Stimulated activated naive CD4-positive, alpha-beta T cell treated with Interleukin-2 at 50 U/mL for 16 hours (primary cell): Measurements from ENCODE around the gene BTD.

ENCODE experiments used
- DNase-seq: peaks from one replicate; lab custom pipeline; 2025; lab: John Stamatoyannopoulos, UW

The BTD gene

DNA sequence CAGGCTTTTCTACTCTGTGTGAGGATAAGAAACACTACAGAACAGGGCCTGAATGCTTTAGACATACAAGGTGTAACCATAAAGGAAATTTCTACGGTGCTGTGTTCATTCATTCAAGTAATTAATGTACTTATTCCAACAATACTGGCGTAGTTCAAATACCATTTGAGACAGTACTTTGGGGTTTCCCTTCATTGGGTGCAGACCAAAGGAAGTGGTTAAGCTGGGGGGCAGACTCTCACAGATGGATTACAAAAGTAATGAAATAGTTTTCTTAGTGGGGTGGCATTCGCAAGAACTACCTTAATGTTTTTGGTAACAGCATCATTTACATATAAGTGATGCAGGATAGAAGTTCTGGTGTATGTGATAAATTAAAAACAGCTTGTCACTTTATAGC, 65.9 kb downstream of the BTD start:
- DNase-seq: peak; percentile 5

DNA sequence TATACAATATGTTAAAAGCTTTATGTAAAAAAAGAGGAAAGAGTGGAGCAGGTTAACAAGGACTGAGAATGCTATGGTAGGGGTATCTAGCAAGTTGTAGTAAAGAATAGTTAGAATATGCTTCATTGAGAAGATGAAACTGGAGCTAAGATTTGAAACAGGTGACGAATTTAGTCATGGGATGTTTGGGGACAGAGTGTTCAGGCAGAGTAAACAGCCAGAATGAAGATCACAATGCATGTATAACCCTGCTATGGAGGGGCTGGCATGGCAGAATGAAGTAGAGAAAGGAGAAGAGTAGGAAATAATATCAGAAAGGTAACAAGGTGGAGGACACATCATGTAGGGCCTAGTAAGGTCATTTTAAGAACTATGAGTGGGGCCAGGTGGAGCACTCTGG, 72.0 kb downstream of the BTD start:
- DNase-seq: no peak

DNA sequence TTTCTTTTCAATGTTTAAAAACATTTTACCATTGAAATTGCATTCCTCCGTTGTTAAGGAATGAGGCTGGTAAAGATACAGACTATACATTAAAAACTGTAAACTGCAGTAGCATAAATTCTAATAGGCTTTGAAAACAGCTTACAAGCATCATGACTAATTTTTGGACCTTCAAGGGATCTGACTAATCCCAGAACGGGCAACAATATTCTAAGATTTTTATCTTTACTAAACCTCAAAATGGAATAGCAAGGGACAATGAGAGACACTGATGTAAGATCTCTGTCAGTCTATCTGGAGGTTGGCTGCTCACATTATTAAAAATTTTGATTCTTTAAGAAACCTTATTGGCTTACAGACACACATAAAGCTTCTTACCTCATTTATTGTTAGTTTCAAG, 74.7 kb downstream of the BTD start:
- no peak for DNase-seq

DNA sequence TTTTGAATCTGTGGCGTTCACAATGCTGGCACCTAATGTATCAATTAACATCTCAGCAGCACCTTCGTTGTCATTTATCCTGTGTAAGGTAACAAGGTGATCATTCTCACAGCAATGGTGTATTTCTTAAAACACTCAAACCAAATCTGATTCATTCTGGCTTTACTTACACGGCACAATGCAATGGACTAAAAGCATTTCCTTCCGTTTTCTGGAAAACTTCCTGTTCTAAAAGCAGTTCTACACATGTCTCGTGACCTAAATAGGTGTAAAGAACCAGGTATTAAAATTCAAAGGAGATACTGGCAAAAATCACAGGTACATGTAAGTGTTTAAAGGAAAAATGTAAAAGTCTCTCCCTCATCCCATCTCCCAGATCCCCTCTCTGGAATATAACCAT, 77.8 kb downstream of the BTD start:
- no peak for DNase-seq

DNA sequence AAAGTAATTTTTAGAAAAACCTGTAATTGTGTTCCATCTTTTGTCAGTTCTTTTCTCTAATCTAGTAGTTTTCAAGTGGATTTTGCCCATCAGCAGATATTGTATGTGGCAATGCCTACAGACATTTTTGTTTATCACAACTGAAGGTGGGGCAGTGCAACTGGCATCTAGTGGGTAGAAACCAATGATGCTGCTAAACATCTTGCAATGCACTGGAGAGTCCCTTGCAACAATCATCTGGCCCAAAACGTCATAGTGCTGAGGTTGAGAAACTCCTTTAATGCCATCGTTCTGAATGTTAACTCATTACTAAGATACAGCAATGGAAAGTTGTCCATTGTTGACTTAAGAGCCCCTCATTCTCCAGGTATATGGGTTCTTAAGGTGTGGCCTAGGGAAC, 80.1 kb downstream of the BTD start:
- DNase-seq: no peak

DNA sequence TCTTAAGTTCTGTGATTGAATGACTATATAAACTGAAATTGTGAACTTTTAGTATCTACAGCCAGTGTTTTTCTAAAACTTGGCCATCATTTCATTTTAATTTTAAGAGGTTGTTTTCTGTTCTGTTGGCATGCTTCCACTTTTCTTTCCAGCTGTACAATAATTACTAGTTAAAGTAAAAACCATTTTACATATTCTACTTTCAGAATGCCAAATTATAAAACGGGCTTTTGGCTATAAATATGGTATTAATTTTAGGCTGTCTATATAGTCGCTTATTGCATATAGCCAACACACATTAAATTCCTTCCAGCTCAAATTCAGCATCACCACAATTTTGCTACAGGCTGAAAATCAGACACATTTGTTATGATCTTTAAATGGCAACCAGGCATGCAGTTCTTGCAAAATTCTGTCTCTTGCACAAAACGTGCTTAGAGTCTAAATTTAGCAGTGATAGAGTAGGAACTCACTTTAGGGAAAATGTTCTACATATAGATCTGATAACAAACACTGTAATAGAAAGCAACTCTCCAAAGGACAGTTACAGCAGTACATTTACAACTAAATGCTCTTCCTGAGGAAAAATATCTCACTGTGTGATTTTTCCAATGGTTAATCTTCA, 81.1 kb downstream of the BTD start:
- no peak for DNase-seq

DNA sequence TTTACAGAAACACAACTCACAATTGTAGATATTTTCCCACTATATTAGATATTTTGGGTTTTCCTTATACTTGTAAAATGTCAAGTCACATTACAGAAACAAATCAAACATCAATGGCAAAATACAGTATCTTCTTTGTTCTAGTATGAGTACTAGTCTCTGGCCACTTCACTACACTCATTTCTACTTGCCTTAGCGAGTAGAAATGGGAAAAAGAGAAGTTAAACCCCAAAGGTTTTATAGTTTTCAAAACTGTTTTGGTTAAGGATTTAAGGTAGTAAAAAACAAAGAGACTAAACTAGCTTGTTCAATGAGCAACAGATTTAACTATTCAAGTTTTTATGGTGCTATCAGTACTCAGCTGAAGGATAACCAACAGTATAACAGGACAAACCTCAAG, 81.7 kb downstream of the BTD start:
- no peak for DNase-seq

DNA sequence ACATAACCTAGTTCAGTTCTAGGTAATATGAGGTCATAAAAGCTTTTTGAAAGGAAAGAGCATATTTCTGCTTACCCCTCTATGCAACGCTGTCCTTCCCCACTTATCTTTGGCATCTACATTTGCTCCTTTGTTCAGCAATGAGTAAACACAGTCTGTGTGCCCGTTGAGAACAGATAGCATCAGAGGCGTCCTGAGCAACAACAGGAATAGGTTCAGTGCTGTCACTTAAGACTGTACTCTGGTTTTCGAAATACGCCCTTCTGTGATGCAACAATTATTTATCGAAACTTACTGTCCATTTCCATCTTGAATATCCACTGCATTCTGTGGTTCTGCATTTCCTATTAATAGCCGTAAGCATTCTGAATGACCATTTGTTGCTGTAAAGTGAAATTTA, 84.4 kb downstream of the BTD start:
- DNase-seq: no peak

DNA sequence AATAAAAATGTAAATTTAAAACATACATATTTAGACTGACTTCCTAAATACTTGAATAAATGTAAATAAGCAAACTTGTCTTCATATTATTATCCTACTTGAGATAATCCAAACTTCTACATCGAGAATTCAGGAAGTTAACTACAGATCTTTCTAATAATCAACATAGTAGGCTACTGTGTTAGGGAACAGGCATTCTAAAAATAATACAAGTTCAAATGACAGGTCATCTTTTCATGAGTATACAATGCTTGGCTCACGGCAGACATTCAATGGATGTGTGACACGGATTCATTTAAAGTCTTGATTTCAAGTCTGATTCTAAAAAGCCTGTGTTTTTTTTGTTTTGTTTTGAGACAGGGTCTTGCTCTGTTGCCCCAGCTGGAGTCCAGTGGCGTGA, 88.7 kb downstream of the BTD start:
- no peak for DNase-seq

DNA sequence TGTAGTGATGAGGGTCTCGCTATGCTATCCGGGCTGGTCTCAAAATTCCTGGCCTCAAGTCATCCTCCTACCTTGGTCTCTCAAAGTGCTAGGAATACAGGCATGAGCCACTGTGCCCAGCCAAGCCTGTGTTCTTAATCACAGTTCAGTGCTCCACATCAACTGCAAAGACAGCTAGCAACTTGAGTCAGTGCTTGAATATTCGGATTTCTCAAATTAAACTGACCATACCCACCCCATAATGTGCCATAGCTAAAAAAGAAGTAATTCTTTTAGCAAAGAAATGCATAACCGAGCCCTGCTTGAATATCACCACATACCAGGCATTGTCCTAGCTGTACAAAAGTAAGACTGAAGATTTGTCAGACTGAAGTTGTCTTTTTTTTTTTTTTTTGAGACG, 89.2 kb downstream of the BTD start:
- no peak for DNase-seq

DNA sequence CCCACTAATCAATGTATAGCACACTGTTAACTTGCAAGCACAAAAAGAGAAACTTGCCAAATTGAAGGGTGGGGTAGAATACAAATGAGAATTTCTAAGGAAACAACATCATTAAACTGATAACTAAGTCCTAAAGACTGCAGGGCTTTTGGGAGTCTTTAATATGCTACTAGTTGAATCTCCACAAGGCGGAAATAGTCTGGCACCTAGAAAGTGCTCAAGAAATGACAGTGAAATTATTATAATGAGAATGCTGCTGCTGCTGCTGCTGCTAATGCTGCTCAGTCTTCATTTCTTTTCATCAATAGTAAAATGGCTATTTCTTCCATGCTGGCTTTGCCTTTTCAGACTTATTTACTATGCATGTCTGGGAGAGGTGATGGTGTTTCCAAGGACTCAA, 91.8 kb downstream of the BTD start:
- DNase-seq: no peak

DNA sequence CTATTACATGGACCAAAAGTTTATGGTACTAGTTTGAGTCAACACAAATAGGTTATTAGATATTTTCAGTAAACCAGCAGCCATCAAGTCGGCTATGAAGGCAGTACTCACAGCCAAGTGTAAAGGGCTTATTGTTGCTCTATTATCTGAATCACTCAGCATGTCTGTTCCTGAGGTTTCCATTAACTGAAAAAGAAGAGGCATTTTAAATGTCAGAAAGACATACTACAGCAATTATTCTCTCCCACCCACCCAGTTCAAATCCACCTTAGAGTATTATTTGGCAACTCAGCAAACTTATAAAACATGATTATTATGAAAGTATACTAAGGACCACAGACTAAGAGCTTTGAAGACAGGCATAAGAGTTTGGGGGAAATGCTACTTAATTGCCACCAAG, 93.1 kb downstream of the BTD start:
- no peak for DNase-seq
